ENCODE results near the gene DPM1. TPM values are rescaled to one million over a fixed set of nuclear protein-coding genes. Genes with fewer than 3 reads are reported as not detected.

DPM1 gene
- total RNA-seq: 10 to 100 TPM; 40.6 to 73.7 (median 48.6) TPM

DNA sequence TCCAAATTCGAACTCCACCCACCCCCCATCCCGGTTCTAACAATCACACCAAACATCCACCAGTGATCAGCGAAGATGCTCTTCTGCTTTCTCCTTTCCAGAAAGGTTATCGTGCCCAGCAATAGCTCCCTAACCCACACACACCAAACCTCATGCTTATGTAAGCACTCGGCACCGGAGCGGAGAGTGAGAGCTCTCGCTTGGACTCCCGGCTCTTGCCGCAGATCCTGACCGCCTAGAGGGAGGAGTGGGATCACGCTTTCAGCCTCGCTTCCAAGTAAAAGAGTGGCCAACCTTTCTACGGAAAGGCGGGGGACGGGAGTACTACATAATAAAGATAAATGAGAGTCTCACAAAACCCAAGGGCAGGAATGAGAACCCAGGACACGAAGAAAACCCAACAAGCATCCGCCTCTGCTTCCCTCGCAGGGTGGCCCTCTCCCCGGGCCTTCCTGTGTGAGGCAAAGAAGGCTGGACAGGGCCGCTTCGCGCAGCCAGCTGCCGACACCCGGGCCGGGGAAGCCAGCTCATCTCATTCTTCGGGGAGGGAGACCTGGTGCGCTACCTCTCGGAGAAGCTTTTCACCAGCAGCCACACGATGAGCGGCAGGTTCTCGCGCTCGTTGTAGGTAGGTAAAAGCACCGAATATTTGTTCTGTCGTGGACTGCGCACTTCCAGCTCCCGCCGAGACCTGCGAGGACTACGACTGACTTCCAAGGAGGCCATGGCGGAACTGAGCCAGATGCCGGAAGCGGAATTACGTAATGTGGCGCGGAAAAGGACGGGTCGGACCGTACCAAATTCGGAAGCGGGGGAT is at the start of gene DPM1:
TSS of gene DPM1 (minus strand) at position 735 of the 817 bp plus-strand sequence. CDS start at position 726, 9 bp downstream.
- TF ChIP-seq, protein P1, sequence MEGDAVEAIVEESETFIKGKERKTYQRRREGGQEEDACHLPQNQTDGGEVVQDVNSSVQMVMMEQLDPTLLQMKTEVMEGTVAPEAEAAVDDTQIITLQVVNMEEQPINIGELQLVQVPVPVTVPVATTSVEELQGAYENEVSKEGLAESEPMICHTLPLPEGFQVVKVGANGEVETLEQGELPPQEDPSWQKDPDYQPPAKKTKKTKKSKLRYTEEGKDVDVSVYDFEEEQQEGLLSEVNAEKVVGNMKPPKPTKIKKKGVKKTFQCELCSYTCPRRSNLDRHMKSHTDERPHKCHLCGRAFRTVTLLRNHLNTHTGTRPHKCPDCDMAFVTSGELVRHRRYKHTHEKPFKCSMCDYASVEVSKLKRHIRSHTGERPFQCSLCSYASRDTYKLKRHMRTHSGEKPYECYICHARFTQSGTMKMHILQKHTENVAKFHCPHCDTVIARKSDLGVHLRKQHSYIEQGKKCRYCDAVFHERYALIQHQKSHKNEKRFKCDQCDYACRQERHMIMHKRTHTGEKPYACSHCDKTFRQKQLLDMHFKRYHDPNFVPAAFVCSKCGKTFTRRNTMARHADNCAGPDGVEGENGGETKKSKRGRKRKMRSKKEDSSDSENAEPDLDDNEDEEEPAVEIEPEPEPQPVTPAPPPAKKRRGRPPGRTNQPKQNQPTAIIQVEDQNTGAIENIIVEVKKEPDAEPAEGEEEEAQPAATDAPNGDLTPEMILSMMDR (IDR thresholded peaks at IDR 0.05; ENCODE audit: low read depth): no peak

DNA sequence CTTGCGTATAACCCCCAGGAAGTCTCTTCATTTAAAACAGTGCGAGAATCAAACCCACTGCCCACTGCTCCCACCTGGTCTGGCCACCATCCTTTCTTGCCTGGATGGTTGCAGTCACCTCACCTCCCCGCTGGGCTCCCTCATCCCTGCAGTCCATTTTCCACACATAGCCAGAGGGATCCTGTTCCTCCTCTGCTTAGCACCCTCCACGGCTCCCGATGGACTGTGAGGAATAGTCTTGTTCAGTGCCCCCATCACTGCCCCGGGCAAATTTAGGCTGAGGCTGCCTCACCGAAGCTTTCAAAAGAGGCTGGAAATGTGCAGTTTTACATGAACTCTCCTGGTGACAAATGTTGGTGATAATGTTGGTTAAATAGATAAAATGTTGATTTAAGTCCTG is 46.9 kb upstream of the DPM1 start:
- TF ChIP-seq, protein P1 (IDR thresholded peaks at IDR 0.05; ENCODE audit: low read depth): no peak

DNA sequence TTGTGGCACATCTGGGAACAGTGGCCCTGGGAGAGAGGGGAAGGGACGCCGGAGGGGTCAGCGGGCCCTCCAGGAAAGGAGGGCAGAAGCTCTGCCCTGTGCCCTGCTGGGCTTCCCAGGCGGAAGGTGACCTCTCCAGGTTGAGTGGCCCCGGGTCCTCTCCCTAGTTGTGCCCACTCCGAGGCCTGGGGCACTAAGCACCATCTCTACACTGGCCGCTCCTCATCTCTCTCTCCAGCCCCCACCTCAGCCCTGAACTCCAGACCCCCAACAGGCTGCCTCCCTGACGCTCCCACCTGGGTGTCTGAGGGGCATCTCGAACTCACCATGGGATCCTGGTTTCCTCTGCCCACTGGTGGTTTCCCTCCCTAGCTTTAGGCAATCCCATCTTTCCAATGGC is 46.4 kb upstream of the DPM1 start:
- TF ChIP-seq, protein P1 (IDR thresholded peaks at IDR 0.05; ENCODE audit: low read depth): no peak

DNA sequence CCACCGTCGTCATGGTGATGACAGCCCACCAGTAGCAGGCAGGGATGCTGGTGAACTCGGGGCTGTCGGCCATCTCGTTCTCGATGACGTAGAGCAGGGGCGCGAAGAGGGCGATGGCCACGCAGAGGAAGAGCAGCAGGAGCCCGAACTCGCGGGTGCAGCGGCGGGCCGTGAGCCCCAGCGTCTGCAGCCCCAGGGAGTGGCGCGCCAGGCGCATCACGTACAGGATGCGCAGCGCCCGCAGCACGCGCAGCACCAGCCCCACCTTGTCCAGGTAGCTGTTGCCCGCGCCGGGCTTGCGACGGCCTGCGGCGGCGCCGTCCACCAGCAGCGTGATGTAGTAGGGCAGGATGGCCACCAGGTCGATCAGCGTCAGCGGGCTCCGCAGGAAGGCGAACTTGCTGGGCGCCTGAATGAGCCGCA is 46.0 kb upstream of the DPM1 start:
- TF ChIP-seq, protein P1 (IDR thresholded peaks at IDR 0.05; ENCODE audit: low read depth): no peak

DNA sequence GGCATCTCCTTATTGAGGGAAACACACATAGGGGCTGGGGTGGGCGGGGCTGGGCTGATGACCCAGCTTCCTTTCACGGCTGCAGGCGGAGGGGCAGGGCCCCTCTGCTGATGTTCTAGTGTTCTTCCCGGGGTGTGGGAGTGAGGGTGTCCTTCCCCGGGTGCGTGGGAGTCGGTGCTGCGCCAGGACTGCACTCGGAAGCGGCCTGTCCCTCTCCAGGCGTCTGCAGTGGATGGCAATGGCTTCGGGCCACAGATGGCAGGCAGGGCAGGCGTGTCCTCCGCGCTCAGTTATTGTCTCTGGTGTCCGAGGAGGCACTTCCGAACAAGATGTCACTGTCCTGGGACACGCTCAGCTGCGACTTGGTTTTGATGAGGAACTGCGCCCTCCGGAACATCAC is 45.4 kb upstream of the DPM1 start:
- TF ChIP-seq, protein P1 (IDR thresholded peaks at IDR 0.05; ENCODE audit: low read depth): no peak

DNA sequence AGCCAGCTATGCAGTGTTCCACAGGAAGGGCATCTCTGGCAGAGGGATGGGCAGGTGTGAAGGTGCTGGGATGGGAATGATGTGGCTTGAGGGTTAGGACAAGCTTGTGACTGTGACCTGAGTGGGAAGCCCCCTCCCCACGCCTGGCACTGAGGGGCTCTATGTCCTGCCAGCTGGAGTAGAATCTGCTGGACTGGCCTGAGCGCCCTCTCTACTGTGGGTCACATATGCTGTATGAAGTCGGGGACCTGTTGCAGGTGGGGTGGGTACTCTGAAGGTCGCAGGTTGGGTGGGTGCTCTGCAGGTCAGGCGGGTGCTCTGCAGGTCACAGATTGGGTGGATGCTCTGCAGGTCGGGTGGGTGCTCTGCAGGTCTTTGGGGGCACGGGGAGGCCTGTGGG is 44.3 kb upstream of the DPM1 start:
- TF ChIP-seq, protein P1 (IDR thresholded peaks at IDR 0.05; ENCODE audit: low read depth): no peak

DNA sequence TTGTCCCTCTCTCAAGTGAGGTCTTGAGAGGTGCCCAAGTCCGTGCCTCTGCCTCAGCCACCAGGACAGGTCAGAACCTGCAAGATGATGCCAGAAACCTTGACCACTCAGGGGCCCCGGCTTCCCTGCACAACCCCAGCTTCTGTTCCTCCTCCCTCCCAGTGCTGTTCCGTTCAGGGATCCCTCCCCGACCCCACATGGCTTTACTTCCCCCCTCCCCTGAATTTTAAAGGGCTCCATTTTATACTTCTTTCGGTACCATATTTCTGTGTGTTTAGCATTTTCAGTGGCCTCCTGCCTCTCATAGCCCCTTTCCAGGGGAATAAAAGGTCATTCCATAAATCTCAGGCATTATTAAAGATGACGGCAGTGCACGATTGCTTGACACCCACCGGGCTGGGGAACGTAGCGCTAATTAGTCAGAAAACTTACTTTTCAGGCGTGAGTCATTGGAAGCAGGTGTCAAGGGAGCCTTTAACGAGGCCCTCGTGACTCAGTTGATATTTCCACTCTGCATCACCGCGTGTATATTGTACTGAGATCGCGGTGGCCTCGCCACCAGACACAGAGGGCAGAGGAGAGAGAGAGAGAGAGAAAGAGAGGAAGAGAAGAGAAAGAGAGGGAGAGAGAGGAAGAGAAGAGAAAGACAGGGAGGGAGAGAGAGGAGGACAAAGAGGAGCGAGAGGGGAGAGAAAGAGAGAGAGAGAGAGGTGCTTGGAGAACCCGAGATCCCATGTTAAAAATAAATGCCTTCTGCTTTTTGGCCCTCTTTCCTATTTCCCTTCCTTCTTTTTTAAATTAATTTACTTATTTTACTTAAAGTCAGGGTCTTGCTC is 43.3 kb upstream of the DPM1 start:
- TF ChIP-seq, protein P1 (IDR thresholded peaks at IDR 0.05; ENCODE audit: low read depth): no peak
